Esophagus squamous epithelium (tissue), 5 donors: ENCODE data around the gene APBB3. TPM values are rescaled to one million over a fixed set of nuclear protein-coding genes. Genes with fewer than 3 reads are reported as not detected.

Experiments
- DNase-seq: peaks from one replicate; lab custom pipeline; 2025; lab: John Stamatoyannopoulos, UW
- H3K27ac ChIP-seq, 4 donors: fragments of 200-600 bp; sonication (generic); one replicate each; pipeline ENCODE4 v1.5.1; 2016 to 2019; ENCODE audit warnings: mild to moderate bottlenecking in 1 of 4
- H3K27me3 ChIP-seq, 4 donors: fragments of 200-600 bp; sonication (generic); 1 replicate in 3 of 4; 2 replicates in 1 of 4; pipeline versions ENCODE4 v1.5.1 to v1.6.0; 2017 to 2021; ENCODE audit warnings: antibody characterized with exemption in 1 of 4
- H3K36me3 ChIP-seq, 3 donors: fragments of 200-600 bp; sonication (generic); one replicate each; pipeline ENCODE4 v1.5.1; 2016 to 2019
- H3K4me1 ChIP-seq, 3 donors: fragments of 200-600 bp; sonication (generic); one replicate each; pipeline ENCODE4 v1.5.1; 2017 to 2019
- H3K4me3 ChIP-seq, 4 donors: fragments of 200-600 bp; sonication (generic); 1 replicate in 3 of 4; 2 replicates in 1 of 4; pipeline ENCODE4 v1.5.1; 2016 to 2019; ENCODE audit warnings: mild to moderate bottlenecking in 2 of 4, moderate library complexity in 1 of 4
- H3K9me3 ChIP-seq, 3 donors: fragments of 200-600 bp; sonication (generic); one replicate each; pipeline ENCODE4 v1.5.1; 2016 to 2019
- CTCF ChIP-seq, 6 experiments: fragments of 450-650 bp in 4 of 6; fragments of 200-600 bp in 2 of 6; sonication (generic) in 2 of 6; IDR thresholded peaks; one replicate each; pipeline ENCODE4 v1.5.1; 2016 to 2019; ENCODE audit warnings: antibody characterized with exemption in 6 of 6, mild to moderate bottlenecking in 4 of 6, moderate library complexity in 4 of 6
- POLR2A ChIP-seq, 4 donors: fragments of 450-650 bp; IDR thresholded peaks; one replicate each; pipeline ENCODE4 v1.6.1; 2017; ENCODE audit warnings: antibody characterized with exemption in 4 of 4, mild to moderate bottlenecking in 4 of 4, moderate library complexity in 3 of 4
- WGBS, 2 donors: methylation state at CpG; one replicate each; pipeline ENCODE4 v1.1.5; 2018; 5-methylcytosine and 5-hydroxymethylcytosine counted together
- intact Hi-C: fragments of 100-400 bp; cut with DNase I; formaldehyde crosslinking; loops from one replicate; pipeline ENCODE4 v1.15.0; 2022
- total RNA-seq, 4 donors: library from RNA; depleted of rRNA; stranded (reverse); fragments of >200 nt; gene quantifications; one replicate each; pipeline ENCODE4 v1.1.0, GENCODE V29; 2016
- donor health status: DM: yes; HTN: yes; CAD: no.

APBB3 gene
- 10 to 100 TPM in 1 of 4 donors, 1 to 10 TPM in 3; 3.4 to 10.5 (median 6.5) TPM for total RNA-seq

- peaks cover 16 to 72% (median 48%) of the 10 kb centered on the region in 3 donors for H3K4me1 ChIP-seq
- TF ChIP-seq CTCF (IDR thresholded peaks at IDR 0.05): peak in 1 of 6 experiments; percentile 19
- TF ChIP-seq POLR2A (IDR thresholded peaks at IDR 0.05): peak in 3 of 4 donors; percentile 83 to 86 (median 84)
- intact Hi-C loops: loop anchor here (5.0 kb wide), 1 partner anchor 78 kb away; no protein-coding TSS in a partner anchor
Observed at GRCh38 chr5:140564196-140565023, at the start of gene APBB3, which contains the start of gene SLC35A4. APBB3 (minus strand) TSS chr5:140564598; CDS start chr5:140564245, 353 bp downstream. SLC35A4 (plus strand) TSS chr5:140564828; CDS start chr5:140567170, 2,342 bp downstream.

GRCh38 chr5:140611020-140611521 is 46.7 kb upstream of the APBB3 start:
- no peak for DNase-seq
- TF ChIP-seq CTCF (IDR thresholded peaks at IDR 0.05): no peak
- no peak for TF ChIP-seq POLR2A (IDR thresholded peaks at IDR 0.05)
- Histone ChIP-seq H3K27ac (peak overlapping the region in 2 of 4 donors; percentile 31 to 66), H3K27me3 (no peaks in the 10 kb centered on the region), H3K9me3 (no peaks in the 10 kb centered on the region), H3K4me3 (no peak overlapping the region), H3K36me3 (no peaks in the 10 kb centered on the region), H3K4me1 (peaks cover 0 to 17% (median 6%) of the 10 kb centered on the region in 3 donors)
- 63 to 93% methylated on average over 2 of the region's 2 CpGs for WGBS, 2 donors
- intact Hi-C loops: no loop called here

More at GRCh38 chr5:140564196-140565023, at the start of gene APBB3, which contains the start of gene SLC35A4:
- DNase-seq: peak; percentile 95
- H3K36me3 ChIP-seq: peaks cover 8 to 63% (median 14%) of the 10 kb centered on the region in 3 donors
- no peaks in the 10 kb centered on the region for H3K9me3 ChIP-seq
- H3K27me3 ChIP-seq: no peaks in the 10 kb centered on the region
- peak within 1 kb of the TSS; percentile 62 to 91 (median 78) for H3K4me3 ChIP-seq
- H3K27ac ChIP-seq: peak within 1 kb of the TSS; percentile 93 to 97 (median 94)
- WGBS, 2 donors: 0 to 1% methylated on average over 16 to 32 of the region's 74 CpGs

- no peak overlapping the region for H3K4me3 ChIP-seq
- DNase-seq: no peak
- H3K27ac ChIP-seq: peak overlapping the region in 3 of 4 donors; percentile 13 to 78 (median 54)
- H3K36me3 ChIP-seq: no peaks in the 10 kb centered on the region
- intact Hi-C loops: no loop called here
- H3K9me3 ChIP-seq: no peaks in the 10 kb centered on the region
- peaks cover 0 to 17% (median 6%) of the 10 kb centered on the region in 3 donors for H3K4me1 ChIP-seq
- WGBS, 2 donors: 27 to 42% methylated on average over 3 to 4 of the region's 4 CpGs
- no peaks in the 10 kb centered on the region for H3K27me3 ChIP-seq
- no peak for TF ChIP-seq CTCF (IDR thresholded peaks at IDR 0.05)
- no peak for TF ChIP-seq POLR2A (IDR thresholded peaks at IDR 0.05)
Observed at GRCh38 chr5:140609126-140609525, 44.7 kb upstream of the APBB3 start.

- intact Hi-C loops: no loop called here
- no peaks in the 10 kb centered on the region for H3K9me3 ChIP-seq
- no peak overlapping the region for H3K4me3 ChIP-seq
- DNase-seq: no peak
- TF ChIP-seq CTCF (IDR thresholded peaks at IDR 0.05) (no peak), POLR2A (IDR thresholded peaks at IDR 0.05) (no peak)
- H3K4me1 ChIP-seq: peaks cover 0 to 17% (median 6%) of the 10 kb centered on the region in 3 donors
- H3K27ac ChIP-seq: peak overlapping the region in 3 of 4 donors; percentile 11 to 78 (median 54)
- no peaks in the 10 kb centered on the region for H3K27me3 ChIP-seq
- no peaks in the 10 kb centered on the region for H3K36me3 ChIP-seq
Observed at GRCh38 chr5:140608722-140609121, 44.3 kb upstream of the APBB3 start.

- WGBS, 2 donors: 66 to 77% methylated on average over 2 of the region's 2 CpGs
- Histone ChIP-seq H3K9me3 (no peaks in the 10 kb centered on the region), H3K4me3 (no peak overlapping the region), H3K27me3 (no peaks in the 10 kb centered on the region), H3K4me1 (peaks cover 0 to 17% (median 6%) of the 10 kb centered on the region in 3 donors), H3K36me3 (no peaks in the 10 kb centered on the region), H3K27ac (no peak overlapping the region)
- TF ChIP-seq POLR2A (IDR thresholded peaks at IDR 0.05): no peak
- TF ChIP-seq CTCF (IDR thresholded peaks at IDR 0.05): no peak
- intact Hi-C loops: no loop called here
- no peak for DNase-seq
Observed at GRCh38 chr5:140607031-140607430, 42.6 kb upstream of the APBB3 start.
